Neural cell (in vitro differentiated cells): ENCODE measurements around the gene MICU1. TPM values are rescaled to one million over a fixed set of nuclear protein-coding genes. Genes with fewer than 3 reads are reported as not detected.

Experiments used
- H2AFZ ChIP-seq: fragments of 200-600, 300-800 bp; sonication (generic), shearing (Covaris generic); 2 replicates; pipeline ENCODE4 v1.6.0; 2014; ENCODE audit warnings: low read depth, mild to moderate bottlenecking, antibody characterized with exemption, low read length, moderate library complexity
- H3F3A ChIP-seq: fragments of 200-600 bp; shearing (Covaris generic); 2 replicates; pipeline ENCODE4 v1.6.1; 2016; ENCODE audit warnings: mild to moderate bottlenecking, moderate library complexity, mixed read lengths, antibody characterized with exemption, low read length; ENCODE audit not compliant: insufficient read depth, poor library complexity, severe bottlenecking
- H3K27ac ChIP-seq: fragments of 200-600, 300-800 bp; sonication (generic), shearing (Covaris generic); 2 replicates; pipeline ENCODE4 v1.5.1; 2014; ENCODE audit warnings: mild to moderate bottlenecking, low read length, moderate library complexity
- H3K27me3 ChIP-seq: fragments of 300-800, 200-600 bp; sonication (generic), shearing (Covaris generic); 2 replicates; pipeline ENCODE4 v1.6.0; 2014; ENCODE audit warnings: mild to moderate bottlenecking, low read depth, low read length, moderate library complexity; ENCODE audit not compliant: insufficient read depth
- H3K36me3 ChIP-seq: fragments of 300-800, 200-600 bp; sonication (generic), shearing (Covaris generic); 2 replicates; pipeline ENCODE4 v1.5.1; 2014; ENCODE audit warnings: mild to moderate bottlenecking, antibody characterized with exemption, low read length, moderate library complexity; ENCODE audit not compliant: insufficient read depth
- H3K4me2 ChIP-seq: fragments of 300-800, 200-600 bp; sonication (generic), shearing (Covaris generic); 2 replicates; pipeline ENCODE4 v1.6.0; 2014; ENCODE audit warnings: mild to moderate bottlenecking, low read length
- H3K4me3 ChIP-seq: fragments of 300-800, 200-600 bp; sonication (generic), shearing (Covaris generic); 2 replicates; pipeline ENCODE4 v1.5.1; 2014; ENCODE audit warnings: mild to moderate bottlenecking, low read length, moderate library complexity
- H3K79me2 ChIP-seq: fragments of 200-600 bp; shearing (Covaris generic); replicated peaks from 2 replicates; pipeline ENCODE4 v1.6.0; 2014; ENCODE audit warnings: mild to moderate bottlenecking, low read length, moderate library complexity; ENCODE audit not compliant: insufficient read depth
- H3K9ac ChIP-seq: fragments of 300-800, 200-600 bp; sonication (generic), shearing (Covaris generic); 2 replicates; pipeline ENCODE4 v1.6.1; 2016; ENCODE audit warnings: mild to moderate bottlenecking, low read length, mixed read lengths
- H3K9me2 ChIP-seq: fragments of 200-600 bp; shearing (Covaris generic); 2 replicates; pipeline ENCODE4 v1.6.1; 2016; ENCODE audit warnings: mild to moderate bottlenecking, low read length, mixed read lengths; ENCODE audit not compliant: insufficient read depth
- H3K9me3 ChIP-seq: fragments of 200-600, 300-800 bp; sonication (generic), shearing (Covaris generic); 2 replicates; pipeline ENCODE4 v1.6.1; 2016; ENCODE audit warnings: mild to moderate bottlenecking, mixed run types, low read length, moderate library complexity, mixed read lengths
- H4K20me1 ChIP-seq: fragments of 200-600 bp; shearing (Covaris generic); 2 replicates; pipeline ENCODE4 v1.6.1; 2016; ENCODE audit warnings: mild to moderate bottlenecking, mixed run types; ENCODE audit not compliant: insufficient read depth
- EP300 ChIP-seq: fragments of 450-650 bp; conservative IDR thresholded peaks from 2 replicates; pipeline ENCODE4 v1.6.1; 2014; ENCODE audit warnings: antibody characterized with exemption, mild to moderate bottlenecking, moderate library complexity; ENCODE audit not compliant: poor library complexity, severe bottlenecking
- EZH2 ChIP-seq: fragments of 200-600, 300-800 bp; shearing (Covaris generic), sonication (generic); IDR thresholded peaks from 2 replicates; pipeline ENCODE4 v1.6.1; 2014; ENCODE audit warnings: antibody characterized with exemption, low read length, borderline replicate concordance, mild to moderate bottlenecking; ENCODE audit not compliant: insufficient read depth, poor library complexity, severe bottlenecking
- MXI1 ChIP-seq: fragments of 450-650 bp; conservative IDR thresholded peaks from 2 replicates; pipeline ENCODE4 v1.6.1; 2014; ENCODE audit warnings: antibody characterized with exemption, mild to moderate bottlenecking; ENCODE audit not compliant: poor library complexity, severe bottlenecking
- POLR2AphosphoS5 ChIP-seq: IDR thresholded peaks from 2 replicates; pipeline ENCODE4 v1.6.1; 2012
- RAD21 ChIP-seq: fragments of 450-650 bp; conservative IDR thresholded peaks from 2 replicates; pipeline ENCODE4 v1.6.1; 2014; ENCODE audit warnings: antibody characterized with exemption, mild to moderate bottlenecking, moderate library complexity
- SMC3 ChIP-seq: fragments of 450-650 bp; conservative IDR thresholded peaks from 2 replicates; pipeline ENCODE4 v1.6.1; 2014; ENCODE audit warnings: antibody characterized with exemption, mild to moderate bottlenecking, moderate library complexity; ENCODE audit not compliant: poor library complexity
- TAF1 ChIP-seq: IDR thresholded peaks from 2 replicates; pipeline ENCODE4 v1.6.1; 2012; ENCODE audit warnings: low read depth
- polyA plus RNA-seq: library from polyadenylated mRNA; depleted of rRNA; stranded (reverse); fragments of >200 nt; gene quantifications from 2 replicates; pipeline ENCODE4 v1.2.3, GENCODE V29; 2014
- TF ChIP-seq, protein P1 (sequence below): fragments of 450-650 bp; IDR thresholded peaks from 2 replicates; pipeline ENCODE4 v1.5.1; 2014; ENCODE audit warnings: antibody characterized with exemption, mild to moderate bottlenecking, moderate library complexity; ENCODE audit not compliant: poor library complexity, severe bottlenecking
- TF ChIP-seq, protein P2 (sequence below): IDR thresholded peaks from 2 replicates; pipeline ENCODE4 v1.6.1; 2012; ENCODE audit warnings: borderline replicate concordance

MICU1 gene
- polyA plus RNA-seq, 1 donor from 2014 or later = 86.0 TPM

DNA sequence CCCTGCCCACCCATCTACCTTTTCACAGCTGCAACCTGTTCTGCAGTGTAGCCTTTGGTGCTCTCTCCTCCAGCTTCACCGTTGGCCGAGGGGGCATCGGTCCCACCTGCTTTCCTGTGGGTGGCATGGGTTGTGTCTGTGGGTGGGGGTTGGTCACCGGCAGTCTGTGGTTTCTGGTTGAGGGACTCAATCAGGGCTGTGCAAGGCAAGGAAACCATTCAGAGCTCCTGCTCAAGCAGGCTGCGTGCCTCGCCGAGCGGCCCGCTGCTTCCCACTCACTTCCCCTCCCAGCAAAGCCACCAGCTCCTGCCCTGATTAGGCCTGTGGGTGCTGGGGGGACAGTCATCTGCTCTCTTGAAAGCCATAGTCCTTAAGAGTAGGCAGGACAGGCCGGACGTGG is 280.9 kb downstream of the MICU1 start:
- Histone ChIP-seq H3K9me3 (no peaks in the 10 kb centered on the region), H3K4me2 (no peak overlapping the region), H3K9ac (no peak overlapping the region), H3K4me3 (no peak overlapping the region), H3K79me2 (no peaks in the 10 kb centered on the region), H3K27ac (no peak overlapping the region), H4K20me1 (no peaks in the 10 kb centered on the region), H3K9me2 (no peaks in the 10 kb centered on the region), H3K36me3 (no peaks in the 10 kb centered on the region), H3K27me3 (no peaks in the 10 kb centered on the region), H2AFZ (no peak overlapping the region), H3F3A (no peaks in the 10 kb centered on the region)
- TF ChIP-seq, protein P1, sequence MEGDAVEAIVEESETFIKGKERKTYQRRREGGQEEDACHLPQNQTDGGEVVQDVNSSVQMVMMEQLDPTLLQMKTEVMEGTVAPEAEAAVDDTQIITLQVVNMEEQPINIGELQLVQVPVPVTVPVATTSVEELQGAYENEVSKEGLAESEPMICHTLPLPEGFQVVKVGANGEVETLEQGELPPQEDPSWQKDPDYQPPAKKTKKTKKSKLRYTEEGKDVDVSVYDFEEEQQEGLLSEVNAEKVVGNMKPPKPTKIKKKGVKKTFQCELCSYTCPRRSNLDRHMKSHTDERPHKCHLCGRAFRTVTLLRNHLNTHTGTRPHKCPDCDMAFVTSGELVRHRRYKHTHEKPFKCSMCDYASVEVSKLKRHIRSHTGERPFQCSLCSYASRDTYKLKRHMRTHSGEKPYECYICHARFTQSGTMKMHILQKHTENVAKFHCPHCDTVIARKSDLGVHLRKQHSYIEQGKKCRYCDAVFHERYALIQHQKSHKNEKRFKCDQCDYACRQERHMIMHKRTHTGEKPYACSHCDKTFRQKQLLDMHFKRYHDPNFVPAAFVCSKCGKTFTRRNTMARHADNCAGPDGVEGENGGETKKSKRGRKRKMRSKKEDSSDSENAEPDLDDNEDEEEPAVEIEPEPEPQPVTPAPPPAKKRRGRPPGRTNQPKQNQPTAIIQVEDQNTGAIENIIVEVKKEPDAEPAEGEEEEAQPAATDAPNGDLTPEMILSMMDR = no peak
- TF ChIP-seq EZH2 = no peak
- no peak for TF ChIP-seq MXI1
- TF ChIP-seq, protein P2, sequence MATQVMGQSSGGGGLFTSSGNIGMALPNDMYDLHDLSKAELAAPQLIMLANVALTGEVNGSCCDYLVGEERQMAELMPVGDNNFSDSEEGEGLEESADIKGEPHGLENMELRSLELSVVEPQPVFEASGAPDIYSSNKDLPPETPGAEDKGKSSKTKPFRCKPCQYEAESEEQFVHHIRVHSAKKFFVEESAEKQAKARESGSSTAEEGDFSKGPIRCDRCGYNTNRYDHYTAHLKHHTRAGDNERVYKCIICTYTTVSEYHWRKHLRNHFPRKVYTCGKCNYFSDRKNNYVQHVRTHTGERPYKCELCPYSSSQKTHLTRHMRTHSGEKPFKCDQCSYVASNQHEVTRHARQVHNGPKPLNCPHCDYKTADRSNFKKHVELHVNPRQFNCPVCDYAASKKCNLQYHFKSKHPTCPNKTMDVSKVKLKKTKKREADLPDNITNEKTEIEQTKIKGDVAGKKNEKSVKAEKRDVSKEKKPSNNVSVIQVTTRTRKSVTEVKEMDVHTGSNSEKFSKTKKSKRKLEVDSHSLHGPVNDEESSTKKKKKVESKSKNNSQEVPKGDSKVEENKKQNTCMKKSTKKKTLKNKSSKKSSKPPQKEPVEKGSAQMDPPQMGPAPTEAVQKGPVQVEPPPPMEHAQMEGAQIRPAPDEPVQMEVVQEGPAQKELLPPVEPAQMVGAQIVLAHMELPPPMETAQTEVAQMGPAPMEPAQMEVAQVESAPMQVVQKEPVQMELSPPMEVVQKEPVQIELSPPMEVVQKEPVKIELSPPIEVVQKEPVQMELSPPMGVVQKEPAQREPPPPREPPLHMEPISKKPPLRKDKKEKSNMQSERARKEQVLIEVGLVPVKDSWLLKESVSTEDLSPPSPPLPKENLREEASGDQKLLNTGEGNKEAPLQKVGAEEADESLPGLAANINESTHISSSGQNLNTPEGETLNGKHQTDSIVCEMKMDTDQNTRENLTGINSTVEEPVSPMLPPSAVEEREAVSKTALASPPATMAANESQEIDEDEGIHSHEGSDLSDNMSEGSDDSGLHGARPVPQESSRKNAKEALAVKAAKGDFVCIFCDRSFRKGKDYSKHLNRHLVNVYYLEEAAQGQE = no peak
- TF ChIP-seq TAF1 = no peak
- no peak for TF ChIP-seq SMC3
- no peak for TF ChIP-seq POLR2AphosphoS5
- no peak for TF ChIP-seq RAD21
- no peak for TF ChIP-seq EP300

DNA sequence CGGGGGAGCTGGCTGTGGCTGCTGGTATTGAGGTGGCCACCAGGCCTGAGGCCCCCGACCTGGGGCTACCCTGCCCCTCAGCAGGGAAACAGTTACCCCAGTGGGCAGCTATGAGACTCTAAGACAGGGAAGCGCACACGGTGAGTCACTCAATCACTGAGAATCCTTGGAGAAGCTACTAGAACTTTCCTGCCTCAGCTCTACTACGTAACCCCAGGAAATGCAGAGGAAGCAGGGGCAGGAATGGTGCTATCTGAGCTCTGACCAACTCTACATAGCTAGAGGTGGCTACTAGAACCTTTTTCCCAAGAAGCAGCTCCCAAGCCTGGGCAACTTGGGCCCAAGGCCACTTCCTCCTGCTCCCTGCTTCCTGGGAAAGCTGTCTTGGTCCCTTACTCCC is 283.0 kb downstream of the MICU1 start:
- Histone ChIP-seq H3K9ac (no peak overlapping the region), H3K9me2 (no peaks in the 10 kb centered on the region), H3K36me3 (no peaks in the 10 kb centered on the region)

More for the DNA sequence above, 283.0 kb downstream of the MICU1 start:
- H3K9me3 ChIP-seq = no peaks in the 10 kb centered on the region
- no peak overlapping the region for H2AFZ ChIP-seq
- no peak for TF ChIP-seq EZH2
- TF ChIP-seq TAF1 = no peak
- no peak for TF ChIP-seq EP300
- TF ChIP-seq MXI1 = no peak
- TF ChIP-seq, protein P2 = no peak
- TF ChIP-seq POLR2AphosphoS5 = no peak
- TF ChIP-seq, protein P1 = no peak
- no peak for TF ChIP-seq RAD21
- TF ChIP-seq SMC3 = no peak
- H3K79me2 ChIP-seq = no peaks in the 10 kb centered on the region
- H4K20me1 ChIP-seq = no peaks in the 10 kb centered on the region
- no peak overlapping the region for H3K4me3 ChIP-seq
- H3K4me2 ChIP-seq = no peak overlapping the region
- H3K27ac ChIP-seq = no peak overlapping the region
- no peaks in the 10 kb centered on the region for H3K27me3 ChIP-seq
- H3F3A ChIP-seq = no peaks in the 10 kb centered on the region
